ENCODE results near the gene TLE1. TPM values are rescaled to one million over a fixed set of nuclear protein-coding genes. Genes with fewer than 3 reads are reported as not detected.

The TLE1 gene
- total RNA-seq, 4 donors from 2014 or later = 43.6 to 86.2 (median 68.2) TPM

- TF ChIP-seq, protein P1, sequence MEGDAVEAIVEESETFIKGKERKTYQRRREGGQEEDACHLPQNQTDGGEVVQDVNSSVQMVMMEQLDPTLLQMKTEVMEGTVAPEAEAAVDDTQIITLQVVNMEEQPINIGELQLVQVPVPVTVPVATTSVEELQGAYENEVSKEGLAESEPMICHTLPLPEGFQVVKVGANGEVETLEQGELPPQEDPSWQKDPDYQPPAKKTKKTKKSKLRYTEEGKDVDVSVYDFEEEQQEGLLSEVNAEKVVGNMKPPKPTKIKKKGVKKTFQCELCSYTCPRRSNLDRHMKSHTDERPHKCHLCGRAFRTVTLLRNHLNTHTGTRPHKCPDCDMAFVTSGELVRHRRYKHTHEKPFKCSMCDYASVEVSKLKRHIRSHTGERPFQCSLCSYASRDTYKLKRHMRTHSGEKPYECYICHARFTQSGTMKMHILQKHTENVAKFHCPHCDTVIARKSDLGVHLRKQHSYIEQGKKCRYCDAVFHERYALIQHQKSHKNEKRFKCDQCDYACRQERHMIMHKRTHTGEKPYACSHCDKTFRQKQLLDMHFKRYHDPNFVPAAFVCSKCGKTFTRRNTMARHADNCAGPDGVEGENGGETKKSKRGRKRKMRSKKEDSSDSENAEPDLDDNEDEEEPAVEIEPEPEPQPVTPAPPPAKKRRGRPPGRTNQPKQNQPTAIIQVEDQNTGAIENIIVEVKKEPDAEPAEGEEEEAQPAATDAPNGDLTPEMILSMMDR (IDR thresholded peaks at IDR 0.05) = no peak
- TF ChIP-seq POLR2AphosphoS5 (IDR thresholded peaks at IDR 0.05) (no peak), POLR2A (IDR thresholded peaks at IDR 0.05) (no peak), EP300 (IDR thresholded peaks at IDR 0.05) (no peak)
- Histone ChIP-seq H3K9me3 (no peaks in the 10 kb centered on the region), H3K27me3 (no peaks in the 10 kb centered on the region), H3K36me3 (no peaks in the 10 kb centered on the region), H3K4me1 (peaks cover 0 to 4% (median 0%) of the 10 kb centered on the region in 3 donors), H3K27ac (no peak overlapping the region), H3K4me3 (no peak overlapping the region)
- ATAC-seq = no peak
- 100% methylated on average over 1 of the region's 1 CpG for WGBS, 2 donors (ENCODE audit: low coverage in 1 of 2)
Observed at GRCh38 chr9:81543695-81544094, 145.7 kb downstream of the TLE1 start.

GRCh38 chr9:81542118-81542889 is 147.0 kb downstream of the TLE1 start:
- Histone ChIP-seq H3K4me3 (no peak overlapping the region), H3K27ac (no peak overlapping the region), H3K27me3 (no peaks in the 10 kb centered on the region), H3K9me3 (no peaks in the 10 kb centered on the region), H3K36me3 (no peaks in the 10 kb centered on the region), H3K4me1 (peaks cover 0 to 4% (median 0%) of the 10 kb centered on the region in 3 donors)
- ATAC-seq = no peak
- 71 to 76% methylated on average over 6 of the region's 6 CpGs for WGBS, 2 donors (ENCODE audit: low coverage in 1 of 2)
- TF ChIP-seq POLR2A (IDR thresholded peaks at IDR 0.05) (no peak), EP300 (IDR thresholded peaks at IDR 0.05) (no peak), POLR2AphosphoS5 (IDR thresholded peaks at IDR 0.05) (no peak)
- TF ChIP-seq, protein P1 (IDR thresholded peaks at IDR 0.05) = no peak

DNA sequence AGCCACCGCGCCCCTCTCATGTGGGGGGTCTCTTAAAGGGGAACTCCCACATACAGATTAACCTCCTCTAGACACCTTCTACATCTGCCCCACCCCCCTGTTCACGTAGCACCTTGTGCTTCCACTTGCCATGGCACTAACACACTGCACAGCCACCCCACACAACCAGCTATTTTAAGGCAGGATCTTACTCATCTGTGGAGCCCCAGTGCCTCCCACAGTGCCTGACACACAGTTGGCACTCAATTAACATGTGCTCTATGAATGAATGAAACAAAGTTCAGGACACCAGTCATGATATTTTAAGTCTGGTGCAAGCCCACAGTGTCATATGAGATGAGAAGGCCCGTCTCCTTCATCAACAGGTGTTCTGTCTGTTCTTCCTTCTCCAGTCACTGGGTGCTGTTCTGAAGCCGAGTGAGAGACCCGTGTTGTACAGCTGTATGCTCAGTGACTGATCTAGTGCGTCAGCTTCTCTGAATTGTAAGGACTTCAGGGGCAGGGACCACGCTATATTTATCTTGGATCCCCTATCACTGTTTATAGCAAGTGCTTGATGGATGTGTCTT is 149.1 kb downstream of the TLE1 start:
- H3K27me3 ChIP-seq = no peaks in the 10 kb centered on the region
- ATAC-seq = no peak
- no peak overlapping the region for H3K4me3 ChIP-seq
- WGBS, 2 donors (ENCODE audit: low coverage in 1 of 2) = 97 to 100% methylated on average over 2 to 4 of the region's 8 CpGs
- no peaks in the 10 kb centered on the region for H3K36me3 ChIP-seq
- peaks cover 0 to 4% (median 0%) of the 10 kb centered on the region in 3 donors for H3K4me1 ChIP-seq
- H3K27ac ChIP-seq = no peak overlapping the region
- TF ChIP-seq EP300 (IDR thresholded peaks at IDR 0.05) = no peak
- no peaks in the 10 kb centered on the region for H3K9me3 ChIP-seq

GRCh38 chr9:81539317-81539716 is 150.0 kb downstream of the TLE1 start:
- Histone ChIP-seq H3K27me3 (no peaks in the 10 kb centered on the region), H3K36me3 (no peaks in the 10 kb centered on the region), H3K4me3 (no peak overlapping the region), H3K27ac (no peak overlapping the region), H3K9me3 (no peaks in the 10 kb centered on the region), H3K4me1 (peaks cover 0 to 4% (median 0%) of the 10 kb centered on the region in 3 donors)
- TF ChIP-seq POLR2AphosphoS5 (IDR thresholded peaks at IDR 0.05) (no peak), POLR2A (IDR thresholded peaks at IDR 0.05) (no peak), EP300 (IDR thresholded peaks at IDR 0.05) (no peak)
- TF ChIP-seq, protein P1 (IDR thresholded peaks at IDR 0.05) = no peak
- WGBS, 2 donors (ENCODE audit: low coverage in 1 of 2) = 95 to 100% methylated on average over 3 of the region's 3 CpGs
- ATAC-seq = no peak

GRCh38 chr9:81538890-81539289 is 150.5 kb downstream of the TLE1 start:
- no peak for ATAC-seq
- TF ChIP-seq POLR2AphosphoS5 (IDR thresholded peaks at IDR 0.05) = no peak
- TF ChIP-seq EP300 (IDR thresholded peaks at IDR 0.05) = no peak
- no peak for TF ChIP-seq POLR2A (IDR thresholded peaks at IDR 0.05)
- no peak overlapping the region for H3K4me3 ChIP-seq
- H3K4me1 ChIP-seq = peaks cover 0 to 4% (median 0%) of the 10 kb centered on the region in 3 donors
- no peaks in the 10 kb centered on the region for H3K36me3 ChIP-seq
- H3K27me3 ChIP-seq = no peaks in the 10 kb centered on the region
- no peaks in the 10 kb centered on the region for H3K9me3 ChIP-seq
- no peak overlapping the region for H3K27ac ChIP-seq
- 85 to 89% methylated on average over 4 to 6 of the region's 6 CpGs for WGBS, 2 donors (ENCODE audit: low coverage in 1 of 2)

DNA sequence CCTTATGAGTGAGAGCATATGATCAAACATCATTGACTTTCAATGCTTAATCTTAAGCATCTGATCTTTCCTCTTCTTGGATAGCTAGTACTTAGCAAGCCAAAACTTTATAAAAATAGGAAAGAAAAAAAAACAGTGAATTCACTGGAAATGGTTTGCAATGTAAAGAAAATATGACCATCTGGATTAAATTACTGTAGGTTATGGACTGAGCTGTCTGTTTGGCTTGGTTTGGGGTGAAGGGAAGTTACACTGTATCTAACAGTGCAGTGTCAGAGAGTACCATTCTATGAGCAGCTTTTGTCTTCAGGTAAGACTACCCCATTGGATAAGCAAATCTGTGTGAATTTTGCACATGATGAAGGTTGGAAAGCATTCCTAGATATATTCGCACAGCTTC is 151.4 kb downstream of the TLE1 start:
- H3K27ac ChIP-seq = no peak overlapping the region
- ATAC-seq = no peak
- peaks cover 0 to 4% (median 0%) of the 10 kb centered on the region in 3 donors for H3K4me1 ChIP-seq
- H3K36me3 ChIP-seq = no peaks in the 10 kb centered on the region
- no peaks in the 10 kb centered on the region for H3K27me3 ChIP-seq
- no peak for TF ChIP-seq POLR2AphosphoS5 (IDR thresholded peaks at IDR 0.05)
- TF ChIP-seq, protein P1 (IDR thresholded peaks at IDR 0.05) = no peak
- TF ChIP-seq EP300 (IDR thresholded peaks at IDR 0.05) = no peak
- TF ChIP-seq POLR2A (IDR thresholded peaks at IDR 0.05) = no peak
- no peaks in the 10 kb centered on the region for H3K9me3 ChIP-seq
- 71 to 100% methylated on average over 1 of the region's 1 CpG for WGBS, 2 donors (ENCODE audit: low coverage in 1 of 2)
- no peak overlapping the region for H3K4me3 ChIP-seq

Data from gastroesophageal sphincter (tissue), 4 donors.